HG03520 (cell line): ENCODE measurements around the gene SEMA5A.

Source experiments
- ATAC-seq: cut with Tn5 transposase; IDR thresholded peaks from one replicate; pipeline ENCODE4 v1.9.1; 2021; ENCODE audit warnings: mild to moderate bottlenecking, moderate library complexity; ENCODE audit not compliant: unreplicated experiment

SEMA5A gene, protein sequence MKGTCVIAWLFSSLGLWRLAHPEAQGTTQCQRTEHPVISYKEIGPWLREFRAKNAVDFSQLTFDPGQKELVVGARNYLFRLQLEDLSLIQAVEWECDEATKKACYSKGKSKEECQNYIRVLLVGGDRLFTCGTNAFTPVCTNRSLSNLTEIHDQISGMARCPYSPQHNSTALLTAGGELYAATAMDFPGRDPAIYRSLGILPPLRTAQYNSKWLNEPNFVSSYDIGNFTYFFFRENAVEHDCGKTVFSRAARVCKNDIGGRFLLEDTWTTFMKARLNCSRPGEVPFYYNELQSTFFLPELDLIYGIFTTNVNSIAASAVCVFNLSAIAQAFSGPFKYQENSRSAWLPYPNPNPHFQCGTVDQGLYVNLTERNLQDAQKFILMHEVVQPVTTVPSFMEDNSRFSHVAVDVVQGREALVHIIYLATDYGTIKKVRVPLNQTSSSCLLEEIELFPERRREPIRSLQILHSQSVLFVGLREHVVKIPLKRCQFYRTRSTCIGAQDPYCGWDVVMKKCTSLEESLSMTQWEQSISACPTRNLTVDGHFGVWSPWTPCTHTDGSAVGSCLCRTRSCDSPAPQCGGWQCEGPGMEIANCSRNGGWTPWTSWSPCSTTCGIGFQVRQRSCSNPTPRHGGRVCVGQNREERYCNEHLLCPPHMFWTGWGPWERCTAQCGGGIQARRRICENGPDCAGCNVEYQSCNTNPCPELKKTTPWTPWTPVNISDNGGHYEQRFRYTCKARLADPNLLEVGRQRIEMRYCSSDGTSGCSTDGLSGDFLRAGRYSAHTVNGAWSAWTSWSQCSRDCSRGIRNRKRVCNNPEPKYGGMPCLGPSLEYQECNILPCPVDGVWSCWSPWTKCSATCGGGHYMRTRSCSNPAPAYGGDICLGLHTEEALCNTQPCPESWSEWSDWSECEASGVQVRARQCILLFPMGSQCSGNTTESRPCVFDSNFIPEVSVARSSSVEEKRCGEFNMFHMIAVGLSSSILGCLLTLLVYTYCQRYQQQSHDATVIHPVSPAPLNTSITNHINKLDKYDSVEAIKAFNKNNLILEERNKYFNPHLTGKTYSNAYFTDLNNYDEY

DNA sequence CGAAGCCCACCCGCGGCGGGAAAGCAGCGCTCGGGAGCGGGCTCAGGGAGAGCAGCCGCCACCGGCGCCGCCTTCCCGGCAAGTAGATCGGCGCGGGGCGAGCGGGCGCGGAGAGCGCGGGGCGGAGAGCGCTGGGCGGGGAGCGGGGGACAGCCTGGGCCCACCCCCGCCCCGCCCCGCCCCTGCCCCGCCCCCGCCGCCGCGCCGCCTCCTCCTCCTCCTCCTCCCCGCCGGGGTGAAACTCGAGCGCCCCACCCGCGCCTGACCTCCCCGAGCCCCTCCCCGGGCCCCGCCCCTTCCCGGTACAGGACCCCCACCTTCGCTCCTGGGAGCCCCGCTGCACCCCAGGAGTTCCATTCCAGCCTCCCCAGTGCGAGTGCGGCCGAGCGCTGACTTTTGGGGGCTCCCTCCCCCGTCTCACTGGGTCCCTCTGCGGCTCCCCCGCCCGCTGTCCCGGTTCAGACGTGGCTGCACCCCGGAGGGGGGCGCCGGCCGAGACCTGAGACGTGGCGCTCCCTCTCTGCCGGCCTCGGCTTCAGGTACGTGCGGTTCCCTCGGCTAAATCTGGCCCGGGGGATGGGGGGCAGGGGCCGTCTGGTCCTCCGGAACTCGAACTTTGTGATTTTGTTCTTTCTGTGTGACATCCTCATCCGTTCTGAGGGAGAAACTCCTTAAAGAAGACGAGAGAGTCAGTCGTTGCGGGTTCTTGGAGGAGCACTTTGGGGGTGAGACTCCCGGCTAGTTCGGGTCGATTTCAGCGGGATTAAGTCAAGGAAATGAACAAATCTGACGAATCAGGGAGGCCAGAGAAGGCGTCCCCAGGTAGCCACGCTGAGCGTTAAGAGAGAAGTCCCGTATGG is at the start of gene SEMA5A:
Gene SEMA5A (minus strand): TSS at position 84 of the 860 bp plus-strand sequence. CDS start 166,129 bp downstream, outside the sequence.
- ATAC-seq, result no peak

DNA sequence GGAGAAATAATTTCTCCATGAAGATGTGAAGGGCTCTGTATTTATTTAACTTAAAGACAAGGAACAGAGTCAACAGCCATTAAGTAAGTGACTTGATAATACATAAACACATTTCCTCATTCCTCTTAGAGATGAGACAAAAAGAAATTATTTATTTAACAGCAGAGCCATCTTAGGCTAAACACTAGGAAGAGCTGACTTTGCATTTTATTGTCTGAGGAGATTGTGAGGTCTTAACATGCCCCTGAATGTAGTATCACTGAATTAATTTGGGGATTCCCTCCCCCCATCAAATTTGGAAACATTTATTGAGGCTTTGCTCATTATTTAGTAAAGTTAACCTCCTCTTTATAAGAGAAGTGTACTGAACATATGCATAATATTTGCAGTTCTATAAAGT is 49.0 kb upstream of the SEMA5A start:
- ATAC-seq, result no peak

DNA sequence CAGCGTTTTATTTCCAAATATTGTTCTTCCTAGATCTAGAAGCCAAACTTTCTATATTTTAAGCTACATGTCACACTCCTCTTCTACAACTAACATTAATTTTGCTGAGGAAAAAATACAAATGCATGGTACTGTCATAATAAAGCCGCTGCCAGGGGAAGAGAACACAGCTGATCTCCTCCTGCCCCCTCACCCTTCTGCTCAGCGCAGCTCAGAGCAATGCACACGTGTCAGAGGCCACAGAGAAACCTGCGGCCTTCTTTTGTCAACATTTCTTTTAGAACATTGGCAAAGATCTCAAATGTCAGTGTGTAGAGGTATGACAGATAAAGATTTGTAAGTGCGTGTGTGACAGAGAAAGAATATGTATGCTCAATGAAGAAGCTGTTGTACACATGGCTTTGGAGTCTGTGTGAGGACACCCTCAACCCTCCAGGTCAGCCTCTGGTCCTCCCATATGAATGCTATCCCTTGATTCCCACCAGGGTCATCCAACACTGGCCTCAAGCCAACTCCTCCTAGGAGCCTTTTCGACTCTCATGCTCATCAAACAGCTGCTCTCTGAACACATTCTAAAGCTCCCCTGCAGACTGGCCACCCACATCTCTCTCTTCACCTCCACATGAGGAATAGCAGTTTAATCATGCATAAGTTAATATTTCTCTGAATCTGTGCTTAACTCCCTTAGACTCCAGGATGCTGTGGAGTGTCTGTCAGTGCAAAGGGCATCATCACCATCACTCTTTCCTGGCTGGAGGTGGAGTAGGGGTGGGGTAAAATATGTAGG is 43.4 kb upstream of the SEMA5A start:
- ATAC-seq, result no peak

DNA sequence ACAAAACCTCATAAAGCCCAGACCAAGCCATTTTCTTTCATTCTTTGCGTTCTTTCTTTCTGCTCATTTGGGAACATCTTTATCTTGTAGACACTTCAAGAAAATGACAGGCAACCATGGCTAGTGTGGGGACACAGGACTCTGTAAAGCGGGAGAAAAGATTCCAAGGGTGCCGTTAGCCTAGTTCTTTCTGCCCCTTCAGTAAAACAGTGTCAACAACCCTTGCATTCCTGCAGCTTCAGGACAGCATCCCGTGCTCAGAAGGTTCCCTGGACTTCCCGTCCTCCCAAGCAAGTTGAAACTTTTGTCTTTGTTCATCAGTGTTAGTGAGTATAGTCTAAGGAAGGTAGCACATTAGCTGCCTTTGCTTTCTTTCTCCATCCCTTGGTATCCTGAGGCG is 42.4 kb upstream of the SEMA5A start:
- ATAC-seq, result no peak

DNA sequence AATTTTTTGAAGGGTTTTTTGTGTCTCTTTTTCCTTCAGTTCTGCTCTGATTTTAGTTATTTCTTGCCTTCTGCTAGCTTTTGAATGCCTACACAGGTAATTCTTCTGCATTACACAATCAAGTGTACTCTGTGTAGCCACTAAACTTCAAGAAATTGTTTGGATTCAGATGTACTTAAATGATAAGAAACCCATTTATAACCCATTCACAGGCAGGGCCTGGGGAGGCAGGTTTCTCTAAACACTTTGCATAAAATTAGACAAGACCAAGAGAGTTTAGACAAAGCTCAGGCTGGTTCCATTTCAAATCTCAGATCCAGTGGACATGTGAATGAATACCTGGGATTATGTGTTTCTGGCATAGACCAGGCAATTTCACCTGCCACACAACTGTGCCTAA is 41.3 kb upstream of the SEMA5A start:
- ATAC-seq, result no peak

DNA sequence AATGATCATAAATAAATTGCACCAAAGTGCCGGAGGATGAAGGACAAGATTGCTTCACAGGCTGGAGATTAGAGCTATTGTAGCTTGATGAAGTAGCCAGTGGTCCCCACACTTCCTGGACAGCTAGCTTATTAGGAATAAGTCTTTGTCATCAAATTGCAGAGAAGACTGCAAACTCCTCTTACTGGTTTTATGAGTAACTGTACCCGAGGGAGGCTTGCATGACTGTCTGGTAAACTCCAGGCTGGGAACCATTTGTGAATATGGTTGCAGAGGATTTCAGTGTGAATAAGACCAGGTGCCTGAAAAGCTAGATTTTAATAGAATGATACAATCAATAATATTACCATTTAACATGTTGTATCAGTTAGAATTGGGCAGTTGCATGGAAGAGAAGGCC is 36.5 kb upstream of the SEMA5A start:
- no peak for ATAC-seq

DNA sequence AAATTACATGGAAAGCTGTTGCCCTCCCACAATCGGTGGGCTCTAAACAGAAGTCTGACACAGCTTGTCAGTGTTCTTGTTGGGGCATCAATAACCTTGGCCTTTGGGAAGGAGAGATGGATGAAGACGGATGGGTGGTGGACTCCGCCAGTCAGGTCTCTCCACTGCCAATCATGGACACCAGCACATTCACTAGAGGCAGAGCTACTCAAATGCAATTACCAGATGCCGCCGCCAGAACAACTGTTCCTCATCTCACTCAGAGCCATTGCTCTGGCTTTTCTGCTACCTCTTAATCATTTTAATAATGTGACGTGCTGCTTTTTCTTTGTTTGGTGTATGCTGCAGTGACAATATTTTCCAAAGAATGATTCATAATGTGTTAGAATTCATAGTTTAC is 27.9 kb upstream of the SEMA5A start:
- ATAC-seq, result no peak

DNA sequence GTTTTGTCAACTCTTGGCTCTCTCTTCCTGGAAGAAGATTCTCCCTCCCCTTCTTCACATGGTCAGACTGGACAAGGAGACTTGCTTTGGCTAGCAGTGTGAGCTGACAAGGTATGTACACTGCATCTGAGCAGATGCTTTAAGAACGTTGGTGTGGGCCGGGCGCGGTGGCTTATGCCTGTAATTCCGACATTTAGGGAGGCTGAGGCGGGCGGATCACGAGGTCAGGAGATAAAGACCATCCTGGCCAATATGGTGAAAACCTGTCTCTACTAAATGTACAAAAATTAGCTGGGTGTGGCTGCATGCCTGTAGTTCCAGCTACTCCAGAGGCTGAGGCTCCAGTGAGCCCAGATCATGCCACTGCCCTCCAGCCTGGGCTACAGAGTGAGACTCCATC is 26.4 kb upstream of the SEMA5A start:
- ATAC-seq, result no peak

DNA sequence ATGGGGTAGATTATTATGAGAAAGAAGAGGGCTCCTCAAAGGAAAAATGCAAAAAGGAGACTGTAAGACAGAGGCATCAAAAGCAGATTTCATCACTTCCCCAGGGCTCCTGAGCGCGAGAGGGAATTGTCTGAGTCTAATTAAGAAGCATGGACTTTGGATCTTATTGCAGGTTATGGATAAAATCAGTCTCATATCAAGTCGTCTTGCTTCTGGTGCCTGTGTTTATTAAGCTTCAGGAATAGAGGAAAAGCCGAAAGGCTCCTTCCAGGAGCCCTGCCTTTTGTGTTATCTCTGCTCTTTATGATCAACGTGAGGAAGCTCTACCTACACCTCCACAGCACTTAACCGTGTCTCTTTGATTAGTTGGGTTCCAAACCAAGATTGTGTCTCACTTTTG is 25.0 kb upstream of the SEMA5A start:
- ATAC-seq, result no peak

DNA sequence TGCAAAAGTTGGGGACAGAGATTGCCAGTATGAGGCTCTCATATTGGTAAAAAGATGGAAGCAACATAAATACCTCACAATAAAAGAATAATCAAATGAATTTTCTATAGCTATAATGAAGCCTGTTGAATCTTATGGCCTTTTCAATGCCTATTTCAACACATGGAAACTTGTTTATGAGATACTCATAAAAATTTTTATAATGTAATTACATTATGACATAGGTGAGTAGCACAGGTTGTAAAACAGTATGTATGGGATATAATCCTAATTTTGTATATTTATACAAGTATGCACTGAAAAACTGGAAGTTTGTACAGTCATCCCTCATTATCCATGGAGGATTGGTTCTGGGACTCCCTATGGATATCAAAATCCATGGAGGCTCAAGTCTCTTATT is 21.2 kb upstream of the SEMA5A start:
- no peak for ATAC-seq

DNA sequence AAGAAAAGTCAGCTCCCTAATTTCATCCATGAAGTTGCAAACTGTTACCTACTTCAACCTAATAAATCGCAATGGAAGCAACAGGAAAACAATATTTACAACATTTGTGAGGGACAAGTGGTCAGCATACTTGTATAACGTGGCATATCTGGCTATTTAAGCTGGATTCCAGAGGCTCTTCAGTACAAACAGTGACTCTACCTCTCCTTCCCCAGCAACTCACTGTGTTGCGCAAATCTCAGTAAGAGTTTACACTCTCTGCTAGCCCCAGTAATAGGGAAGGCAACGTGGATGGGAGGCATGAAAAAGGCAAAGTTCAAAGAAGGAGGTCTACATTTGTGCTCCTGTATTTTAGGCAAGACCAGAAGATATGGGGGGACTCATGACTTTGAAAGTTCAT is 18.9 kb upstream of the SEMA5A start:
- no peak for ATAC-seq

DNA sequence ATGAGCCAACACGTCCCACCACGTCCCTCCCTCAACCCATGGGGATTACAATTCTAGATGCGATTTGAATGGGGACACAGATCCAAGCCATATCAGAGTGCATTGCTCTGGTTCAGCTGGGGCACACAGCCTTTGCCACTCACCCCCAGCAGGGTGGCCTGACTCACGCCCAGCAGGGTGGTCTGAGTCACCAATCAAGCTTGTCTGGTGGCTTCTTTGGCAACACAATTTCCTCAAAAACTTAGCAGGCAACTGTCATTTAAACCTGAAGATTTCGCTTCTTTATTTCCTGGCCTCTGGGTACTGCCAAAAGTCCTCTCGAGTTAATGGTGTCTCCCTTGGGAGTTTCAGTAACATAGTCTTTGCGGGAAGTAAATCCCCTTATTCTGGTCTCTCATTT is 16.3 kb upstream of the SEMA5A start:
- ATAC-seq, result no peak

DNA sequence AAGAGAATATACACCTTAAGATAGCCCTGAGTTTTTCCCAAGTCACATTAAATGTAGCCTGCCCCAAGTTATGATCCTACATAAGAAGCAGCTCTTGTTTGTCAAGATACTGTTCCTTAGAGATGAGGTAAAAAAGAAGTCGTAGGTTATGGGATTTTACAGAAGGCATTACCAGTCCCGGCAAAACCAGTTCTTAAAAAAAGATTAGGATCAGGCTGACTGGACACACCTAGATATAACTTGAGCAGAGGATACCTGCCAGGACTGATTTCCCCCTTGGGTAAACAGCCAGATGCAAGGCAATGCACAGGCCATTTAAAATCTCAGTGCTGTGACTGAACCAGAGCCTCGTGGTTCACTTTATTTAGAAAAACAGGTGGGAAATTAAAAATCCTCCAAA is 14.1 kb upstream of the SEMA5A start:
- no peak for ATAC-seq

DNA sequence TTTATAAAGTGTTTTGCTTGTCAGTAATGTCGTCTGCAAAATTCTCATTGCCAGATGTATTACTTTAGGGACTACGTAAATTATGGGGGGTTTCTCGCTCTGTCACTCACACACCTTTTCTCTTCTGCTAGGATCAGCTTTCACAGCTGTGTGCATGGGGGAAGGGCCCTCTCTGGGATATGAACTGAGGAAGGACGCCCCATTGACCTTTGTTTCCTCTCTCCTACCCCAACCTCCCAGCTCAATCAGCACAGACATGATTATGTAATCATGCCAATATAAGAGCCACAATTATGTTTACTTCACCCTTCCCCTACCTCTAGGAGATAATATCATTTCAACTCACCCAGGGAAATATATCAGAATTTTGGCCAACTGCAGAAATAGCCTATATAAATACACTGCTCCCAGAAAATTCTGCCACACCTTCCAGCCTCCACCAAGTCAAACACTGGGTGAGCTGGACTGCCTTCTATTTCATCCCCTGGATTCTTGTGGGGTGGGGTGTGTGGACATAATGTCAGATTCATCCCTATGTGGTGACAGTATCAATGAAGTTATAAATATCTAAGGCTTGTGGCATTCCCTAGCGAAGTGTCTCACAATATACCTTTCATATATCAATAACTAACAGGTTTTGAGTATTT is 12.6 kb upstream of the SEMA5A start:
- no peak for ATAC-seq

DNA sequence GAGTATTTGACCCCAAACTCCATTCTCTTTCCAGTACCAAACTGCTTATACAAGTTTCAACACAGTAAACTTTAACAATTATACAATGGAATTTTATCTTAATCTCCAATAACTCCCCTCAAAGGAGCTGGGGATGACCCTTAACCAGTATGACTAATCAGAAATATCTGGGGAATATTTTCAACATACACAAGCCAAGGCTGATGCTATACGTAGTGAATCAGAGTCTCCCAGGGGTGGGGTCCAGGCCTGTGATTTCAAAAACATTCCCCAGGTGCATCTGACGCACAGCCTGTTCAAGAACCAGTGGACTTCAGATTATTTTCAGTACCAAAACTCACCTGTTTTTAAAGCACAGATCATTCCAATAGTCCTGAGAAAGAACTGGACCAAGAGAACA is 11.8 kb upstream of the SEMA5A start:
- no peak for ATAC-seq

DNA sequence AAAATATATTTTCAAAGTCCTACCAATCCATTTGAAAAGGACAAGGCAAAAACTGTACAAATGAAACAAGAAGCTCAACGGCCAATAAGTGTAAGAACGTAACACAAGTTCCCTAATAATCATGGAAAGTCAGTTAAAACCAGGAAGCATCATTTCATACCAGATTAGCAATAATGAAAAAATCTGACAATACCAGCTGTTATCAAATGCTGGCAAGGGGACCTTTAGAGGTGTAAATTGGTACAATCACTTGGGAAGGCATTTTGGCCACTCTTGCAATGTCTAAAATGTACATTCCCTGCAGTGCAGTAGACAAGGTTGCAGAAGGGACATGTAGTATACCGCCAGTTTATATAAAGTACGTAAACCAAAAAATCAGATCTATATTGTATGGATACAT is 10.1 kb upstream of the SEMA5A start:
- no peak for ATAC-seq

DNA sequence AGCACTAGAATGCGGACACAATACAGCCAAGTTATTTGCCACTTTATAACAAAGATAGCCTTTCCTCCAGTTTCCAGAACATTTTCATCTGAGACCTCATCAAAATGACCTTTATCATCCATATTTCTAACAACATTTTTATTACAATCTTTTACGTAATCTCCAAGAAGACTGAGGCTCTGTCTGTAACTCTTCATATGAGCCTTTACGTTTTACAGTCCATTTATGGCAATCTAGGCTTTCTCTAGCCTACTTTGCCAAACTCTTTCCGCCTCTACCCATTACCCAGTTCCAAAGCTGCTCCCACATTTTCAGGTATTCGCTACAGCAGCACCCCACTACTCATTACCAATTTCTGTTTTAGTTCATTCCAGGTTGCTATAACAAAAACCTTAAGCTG is 8.2 kb upstream of the SEMA5A start:
- ATAC-seq, result no peak

DNA sequence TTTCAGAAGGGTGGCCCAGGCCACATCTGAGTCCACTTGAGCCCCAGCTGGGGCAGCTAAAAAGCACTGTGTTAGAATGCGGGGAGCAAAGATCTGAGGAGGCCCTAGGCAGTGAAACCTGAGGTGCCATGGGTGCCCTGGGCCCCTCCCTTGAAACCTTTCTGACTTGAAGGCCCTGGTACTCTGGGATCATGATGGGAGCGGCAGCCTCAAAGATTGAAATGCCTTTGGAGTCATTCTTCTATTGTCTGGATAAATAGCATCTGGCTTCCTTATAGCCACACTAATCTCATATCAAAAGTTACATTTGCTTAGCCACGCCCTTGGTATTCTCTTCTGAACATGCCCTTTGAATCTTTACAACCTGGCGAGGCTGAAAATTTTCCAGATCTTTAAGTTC is 7.7 kb upstream of the SEMA5A start:
- ATAC-seq, result no peak
